HEK293 (cell line): Measurements from ENCODE around the gene ZNF326.

Experiments used
- CTCF ChIA-PET: fragments of 350-600 bp; formaldehyde crosslinking; extraction: SDS; loops from one replicate; lab custom pipeline; 2021; ENCODE audit warnings: antibody characterized with exemption; lab: Yijun Ruan, JAX
- POLR2A ChIA-PET: fragments of 300-600 bp; formaldehyde crosslinking; extraction: SDS; loops from one replicate; lab custom pipeline; 2020; ENCODE audit warnings: antibody characterized with exemption, inconsistent platforms; lab: Yijun Ruan, JAX
- H3K27ac ChIP-seq: fragments of 200-500 bp; sonication (Bioruptor generic); 2 replicates; pipeline ENCODE4 v1.5.1; 2014; ENCODE audit warnings: low read depth, low read length, control low read depth, inconsistent platforms; ENCODE audit errors: extremely low read depth
- H3K36me3 ChIP-seq, 2 experiments: fragments of 200-500 bp in 1 of 2; sonication (Bioruptor generic) in 1 of 2; 1 replicate in 1 of 2; 2 replicates in 1 of 2; pipeline ENCODE4 v1.5.1; 2014 to 2017; ENCODE audit warnings: inconsistent platforms in 2 of 2, low read length in 2 of 2; ENCODE audit not compliant: control insufficient read depth in 2 of 2, insufficient read depth in 1 of 2
- H3K4me1 ChIP-seq: fragments of 200-500 bp; sonication (Bioruptor generic); 2 replicates; pipeline ENCODE4 v1.5.1; 2014; ENCODE audit warnings: mild to moderate bottlenecking, low read length, inconsistent platforms; ENCODE audit not compliant: control insufficient read depth, insufficient read depth
- H3K4me3 ChIP-seq: 2 replicates; pipeline ENCODE4 v1.5.1; 2011; ENCODE audit warnings: low read depth, mild to moderate bottlenecking, control low read depth, low read length, moderate library complexity
- H3K9me3 ChIP-seq: fragments of 200-500 bp; sonication (Bioruptor generic); 2 replicates; pipeline ENCODE4 v1.5.1; 2014; ENCODE audit warnings: low read depth, low read length, inconsistent platforms; ENCODE audit not compliant: control insufficient read depth, insufficient read depth
- KLF10 ChIP-seq: fragments of 450-650 bp; IDR thresholded peaks from 2 replicates; pipeline ENCODE4 v1.5.1; 2018; ENCODE audit warnings: missing biosample characterization, mild to moderate bottlenecking, missing genetic modification characterization
- MZF1 ChIP-seq: fragments of 450-650 bp; formaldehyde crosslinking; IDR thresholded peaks from 2 replicates; pipeline ENCODE4 v1.5.1; 2017; ENCODE audit warnings: missing biosample characterization, missing genetic modification characterization, borderline replicate concordance
- PRDM1 ChIP-seq: fragments of 450-650 bp; formaldehyde crosslinking; IDR thresholded peaks from 2 replicates; pipeline ENCODE4; 2016; ENCODE audit warnings: missing biosample characterization, missing genetic modification characterization
- SP2 ChIP-seq: fragments of 450-650 bp; formaldehyde crosslinking; IDR thresholded peaks from 2 replicates; pipeline ENCODE4 v1.5.1; 2016; ENCODE audit warnings: missing biosample characterization, missing genetic modification characterization
- TRIM28 ChIP-seq: IDR thresholded peaks from 2 replicates; pipeline ENCODE4 v1.6.1; 2011; ENCODE audit warnings: low read length, control low read depth, borderline replicate concordance
- ZBTB10 ChIP-seq: fragments of 450-650 bp; formaldehyde crosslinking; IDR thresholded peaks from 2 replicates; pipeline ENCODE4 v1.5.1; 2016; ENCODE audit warnings: missing biosample characterization, missing genetic modification characterization
- ZBTB17 ChIP-seq: fragments of 450-650 bp; formaldehyde crosslinking; IDR thresholded peaks from 2 replicates; pipeline ENCODE4 v1.5.1; 2016; ENCODE audit warnings: missing biosample characterization, missing genetic modification characterization
- ZEB2 ChIP-seq: fragments of 450-650 bp; formaldehyde crosslinking; IDR thresholded peaks from 2 replicates; pipeline ENCODE4 v1.5.1; 2016; ENCODE audit warnings: missing biosample characterization, missing genetic modification characterization
- ZNF140 ChIP-seq: fragments of 450-650 bp; formaldehyde crosslinking; IDR thresholded peaks from 2 replicates; pipeline ENCODE4 v1.5.1; 2016; ENCODE audit warnings: missing biosample characterization, missing genetic modification characterization
- ZNF23 ChIP-seq: fragments of 450-650 bp; formaldehyde crosslinking; IDR thresholded peaks from 2 replicates; pipeline ENCODE4 v1.5.1; 2016; ENCODE audit warnings: missing biosample characterization, missing genetic modification characterization, borderline replicate concordance
- ZNF239 ChIP-seq: fragments of 450-650 bp; formaldehyde crosslinking; IDR thresholded peaks from 2 replicates; pipeline ENCODE4 v1.5.1; 2016; ENCODE audit warnings: missing biosample characterization, missing genetic modification characterization
- ZNF280C ChIP-seq: fragments of 450-650 bp; formaldehyde crosslinking; IDR thresholded peaks from 2 replicates; pipeline ENCODE4 v1.5.1; 2016; ENCODE audit warnings: missing biosample characterization, missing genetic modification characterization
- ZNF311 ChIP-seq: fragments of 450-650 bp; formaldehyde crosslinking; IDR thresholded peaks from 2 replicates; pipeline ENCODE4 v1.5.1; 2017; ENCODE audit warnings: missing biosample characterization, missing genetic modification characterization, borderline replicate concordance
- ZNF341 ChIP-seq: fragments of 450-650 bp; formaldehyde crosslinking; IDR thresholded peaks from 2 replicates; pipeline ENCODE4; 2016; ENCODE audit warnings: low read depth, missing biosample characterization, missing genetic modification characterization
- ZNF350 ChIP-seq: fragments of 450-650 bp; formaldehyde crosslinking; IDR thresholded peaks from 2 replicates; pipeline ENCODE4 v1.5.0; 2017; ENCODE audit warnings: missing biosample characterization, mild to moderate bottlenecking, missing genetic modification characterization
- ZNF416 ChIP-seq: fragments of 450-650 bp; formaldehyde crosslinking; IDR thresholded peaks from 2 replicates; pipeline ENCODE4 v1.5.1; 2016; ENCODE audit warnings: missing biosample characterization, missing genetic modification characterization
- ZNF518A ChIP-seq: fragments of 450-650 bp; formaldehyde crosslinking; conservative IDR thresholded peaks from 2 replicates; pipeline ENCODE4 v1.5.1; 2016; ENCODE audit warnings: low read depth, missing biosample characterization, missing genetic modification characterization
- ZNF558 ChIP-seq: fragments of 450-650 bp; formaldehyde crosslinking; IDR thresholded peaks from 2 replicates; pipeline ENCODE4 v1.5.1; 2016; ENCODE audit warnings: missing biosample characterization, missing genetic modification characterization
- ZNF747 ChIP-seq: fragments of 450-650 bp; formaldehyde crosslinking; IDR thresholded peaks from 2 replicates; pipeline ENCODE4 v1.5.1; 2016; ENCODE audit warnings: missing biosample characterization, missing genetic modification characterization
- ZNF785 ChIP-seq: fragments of 450-650 bp; formaldehyde crosslinking; IDR thresholded peaks from 2 replicates; pipeline ENCODE4 v1.5.1; 2016; ENCODE audit warnings: missing biosample characterization, missing genetic modification characterization
- ZNF792 ChIP-seq: fragments of 450-650 bp; formaldehyde crosslinking; IDR thresholded peaks from 2 replicates; pipeline ENCODE4 v1.5.1; 2016; ENCODE audit warnings: missing biosample characterization, missing genetic modification characterization
- ZSCAN30 ChIP-seq: fragments of 450-650 bp; IDR thresholded peaks from 2 replicates; pipeline ENCODE4 v1.5.1; 2018; ENCODE audit warnings: missing biosample characterization, mild to moderate bottlenecking, missing genetic modification characterization, moderate library complexity
- TF ChIP-seq, protein P1 (sequence below): fragments of 450-650 bp; formaldehyde crosslinking; IDR thresholded peaks from 2 replicates; pipeline ENCODE4 v1.5.1; 2016; ENCODE audit warnings: missing biosample characterization, missing genetic modification characterization, borderline replicate concordance

Gene ZNF326

GRCh38 chr1:89980605-89981004, 14.3 kb upstream of the ZNF326 start:
- ChIA-PET CTCF (no interaction called here), POLR2A (no interaction called here)
- Histone ChIP-seq H3K4me3 (no peak overlapping the region), H3K4me1 (0 out of 2 replicates have a peak, but pooled peaks cover 3% of the 10 kb centered on the region), H3K9me3 (no peaks in the 10 kb centered on the region), H3K36me3 (no peaks in the 10 kb centered on the region), H3K27ac (no peak overlapping the region)
- TF ChIP-seq MZF1 (tag by site-specific recombination) (peak; percentile 76; the same call in 1 of the 2 replicates), ZNF785 (tag by site-specific recombination) (no peak), ZBTB17 (tag by site-specific recombination) (peak; percentile 21; the same call in 1 of the 2 replicates), ZNF23 (no peak), ZNF518A (tag by site-specific recombination) (no peak), ZNF140 (tag by site-specific recombination) (no peak), ZNF239 (no peak), ZSCAN30 (tag by site-specific recombination) (0 out of 2 replicates have a peak, but pooled peaks have one; percentile 39), ZNF747 (tag by site-specific recombination) (no peak), KLF10 (tag by site-specific recombination) (0 out of 2 replicates have a peak, but pooled peaks have one; percentile 36), ZEB2 (tag by site-specific recombination) (0 out of 2 replicates have a peak, but pooled peaks have one; percentile 43), SP2 (tag by site-specific recombination) (no peak), ZNF792 (tag by site-specific recombination) (no peak), PRDM1 (tag by site-specific recombination) (no peak), TRIM28 (0 out of 2 replicates have a peak, but pooled peaks have one; percentile 35), ZNF558 (tag by site-specific recombination) (no peak), ZNF416 (tag by site-specific recombination) (no peak), ZNF311 (tag by site-specific recombination) (no peak), ZNF280C (tag by site-specific recombination) (no peak), ZNF350 (tag by site-specific recombination) (no peak), ZNF341 (no peak), ZBTB10 (no peak)
- TF ChIP-seq, protein P1, sequence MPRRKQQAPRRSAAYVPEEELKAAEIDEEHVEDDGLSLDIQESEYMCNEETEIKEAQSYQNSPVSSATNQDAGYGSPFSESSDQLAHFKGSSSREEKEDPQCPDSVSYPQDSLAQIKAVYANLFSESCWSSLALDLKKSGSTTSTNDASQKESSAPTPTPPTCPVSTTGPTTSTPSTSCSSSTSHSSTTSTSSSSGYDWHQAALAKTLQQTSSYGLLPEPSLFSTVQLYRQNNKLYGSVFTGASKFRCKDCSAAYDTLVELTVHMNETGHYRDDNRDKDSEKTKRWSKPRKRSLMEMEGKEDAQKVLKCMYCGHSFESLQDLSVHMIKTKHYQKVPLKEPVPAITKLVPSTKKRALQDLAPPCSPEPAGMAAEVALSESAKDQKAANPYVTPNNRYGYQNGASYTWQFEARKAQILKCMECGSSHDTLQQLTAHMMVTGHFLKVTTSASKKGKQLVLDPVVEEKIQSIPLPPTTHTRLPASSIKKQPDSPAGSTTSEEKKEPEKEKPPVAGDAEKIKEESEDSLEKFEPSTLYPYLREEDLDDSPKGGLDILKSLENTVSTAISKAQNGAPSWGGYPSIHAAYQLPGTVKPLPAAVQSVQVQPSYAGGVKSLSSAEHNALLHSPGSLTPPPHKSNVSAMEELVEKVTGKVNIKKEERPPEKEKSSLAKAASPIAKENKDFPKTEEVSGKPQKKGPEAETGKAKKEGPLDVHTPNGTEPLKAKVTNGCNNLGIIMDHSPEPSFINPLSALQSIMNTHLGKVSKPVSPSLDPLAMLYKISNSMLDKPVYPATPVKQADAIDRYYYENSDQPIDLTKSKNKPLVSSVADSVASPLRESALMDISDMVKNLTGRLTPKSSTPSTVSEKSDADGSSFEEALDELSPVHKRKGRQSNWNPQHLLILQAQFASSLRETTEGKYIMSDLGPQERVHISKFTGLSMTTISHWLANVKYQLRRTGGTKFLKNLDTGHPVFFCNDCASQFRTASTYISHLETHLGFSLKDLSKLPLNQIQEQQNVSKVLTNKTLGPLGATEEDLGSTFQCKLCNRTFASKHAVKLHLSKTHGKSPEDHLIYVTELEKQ (tag by site-specific recombination) = 0 out of 2 replicates have a peak, but pooled peaks have one; percentile 22
